Pons (tissue), 1 donor: ENCODE data around the gene ADAMTS9.

ENCODE experiments used
- DNase-seq: peaks from one replicate; pipeline ENCODE4 v3.0.0-alpha.2; 2016; ENCODE audit warnings: low spot score

ADAMTS9 gene

GRCh38 chr3:64654013-64654412, 33.8 kb downstream of the ADAMTS9 start:
- no peak for DNase-seq

- DNase-seq: no peak
Measured at GRCh38 chr3:64653101-64653500, 34.7 kb downstream of the ADAMTS9 start.

- no peak for DNase-seq
Measured at GRCh38 chr3:64651741-64652241, 36.0 kb downstream of the ADAMTS9 start.

GRCh38 chr3:64651303-64651702, 36.5 kb downstream of the ADAMTS9 start:
- DNase-seq: no peak

GRCh38 chr3:64650715-64651114, 37.1 kb downstream of the ADAMTS9 start:
- DNase-seq: no peak

- DNase-seq: no peak
Measured at GRCh38 chr3:64650096-64650622, 37.6 kb downstream of the ADAMTS9 start.

GRCh38 chr3:64648927-64649906, 38.6 kb downstream of the ADAMTS9 start:
- DNase-seq: no peak

GRCh38 chr3:64647825-64648224, 40.0 kb downstream of the ADAMTS9 start:
- DNase-seq: no peak

- DNase-seq: no peak
Measured at GRCh38 chr3:64645243-64645642, 42.6 kb downstream of the ADAMTS9 start.

GRCh38 chr3:64644483-64644882, 43.3 kb downstream of the ADAMTS9 start:
- DNase-seq: no peak

GRCh38 chr3:64642327-64643151, 45.3 kb downstream of the ADAMTS9 start:
- DNase-seq: no peak

- DNase-seq: no peak
Measured at GRCh38 chr3:64638981-64639481, 48.8 kb downstream of the ADAMTS9 start.

GRCh38 chr3:64638511-64638910, 49.3 kb downstream of the ADAMTS9 start:
- no peak for DNase-seq

- DNase-seq: no peak
Measured at GRCh38 chr3:64634417-64634816, 53.4 kb downstream of the ADAMTS9 start.

GRCh38 chr3:64631951-64632350, 55.8 kb downstream of the ADAMTS9 start:
- DNase-seq: no peak

- DNase-seq: no peak
Measured at GRCh38 chr3:64627471-64628321, 60.1 kb downstream of the ADAMTS9 start.

- DNase-seq: no peak
Measured at GRCh38 chr3:64627042-64627441, 60.8 kb downstream of the ADAMTS9 start.

- DNase-seq: no peak
Measured at GRCh38 chr3:64625381-64625780, 62.4 kb downstream of the ADAMTS9 start.

GRCh38 chr3:64623125-64623524, 64.7 kb downstream of the ADAMTS9 start:
- DNase-seq: no peak

- DNase-seq: no peak
Measured at GRCh38 chr3:64621726-64622395, 65.9 kb downstream of the ADAMTS9 start.

- no peak for DNase-seq
Measured at GRCh38 chr3:64621275-64621674, 66.5 kb downstream of the ADAMTS9 start.
